Type B pancreatic cell (in vitro differentiated cells): ENCODE data around the gene LMAN2L. TPM values are rescaled to one million over a fixed set of nuclear protein-coding genes. Genes with fewer than 3 reads are reported as not detected.
A peak's percentile ranks its signal among the peaks of the same experiment; 100 is the strongest.

ENCODE experiments used
- DNase-seq: peaks from one replicate; pipeline ENCODE4 v3.0.0; 2021; ENCODE audit warnings: mixed read lengths; ENCODE audit not compliant: unreplicated experiment; ENCODE audit errors: extremely low spot score
- H3K27ac Mint-ChIP-seq: 2 replicates; pipeline ENCODE4 v1.8.0; 2021; ENCODE audit warnings: mild to moderate bottlenecking, mixed read lengths
- H3K27me3 Mint-ChIP-seq: 2 replicates; pipeline ENCODE4 v1.8.0; 2021; ENCODE audit warnings: mixed read lengths
- H3K36me3 Mint-ChIP-seq: 2 replicates; pipeline ENCODE4 v1.8.0; 2021; ENCODE audit warnings: mixed read lengths
- H3K4me1 Mint-ChIP-seq: one replicate; pipeline ENCODE4 v1.8.0; 2021; ENCODE audit warnings: mixed read lengths; ENCODE audit not compliant: unreplicated experiment
- H3K4me3 Mint-ChIP-seq: 2 replicates; pipeline ENCODE4 v1.8.0; 2021; ENCODE audit warnings: mild to moderate bottlenecking, mixed read lengths
- H3K9me3 Mint-ChIP-seq: 2 replicates; pipeline ENCODE4 v1.8.0; 2021; ENCODE audit warnings: mixed read lengths
- total RNA-seq: library from RNA; stranded (reverse); gene quantifications from 2 replicates; pipeline ENCODE4 v1.2.1, GENCODE V29; 2021; ENCODE audit warnings: low replicate concordance
- TF ChIP-seq, protein P1 (sequence below): fragments of 200-600 bp; sonication (generic); conservative IDR thresholded peaks from 2 replicates; pipeline ENCODE4 v1.5.0; 2021; ENCODE audit warnings: antibody characterized with exemption, mild to moderate bottlenecking

Gene LMAN2L
- total RNA-seq, 1 donor from 2014 or later = 31.9 TPM

DNA sequence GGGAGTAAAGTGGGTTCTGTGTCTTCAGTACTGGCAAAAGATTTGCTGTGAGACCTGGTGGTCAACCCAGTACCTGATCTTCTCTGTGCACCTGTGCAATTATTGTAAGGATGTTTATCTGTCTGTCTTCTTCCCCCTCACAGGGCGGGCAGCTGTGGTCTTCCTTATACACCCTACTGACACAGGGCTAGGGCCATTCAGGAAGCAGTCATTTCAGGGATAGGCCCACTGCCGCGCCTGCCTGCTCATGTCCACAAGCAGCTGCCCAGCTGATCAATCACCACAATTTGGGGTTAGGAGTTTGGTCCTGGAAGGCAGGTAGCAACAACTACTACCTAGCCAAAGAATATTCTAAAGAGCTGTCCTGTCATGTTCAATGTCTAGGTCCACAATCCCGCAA lies 19.7 kb upstream of the LMAN2L start:
- Mint-ChIP-seq H3K4me1 (peaks cover 43% of the 10 kb centered on the region), H3K27ac (peak overlapping the region; percentile 88), H3K27me3 (no peaks in the 10 kb centered on the region), H3K9me3 (no peaks in the 10 kb centered on the region), H3K36me3 (no peaks in the 10 kb centered on the region), H3K4me3 (peak overlapping the region; percentile 87)
- no peak for DNase-seq
- TF ChIP-seq, protein P1, sequence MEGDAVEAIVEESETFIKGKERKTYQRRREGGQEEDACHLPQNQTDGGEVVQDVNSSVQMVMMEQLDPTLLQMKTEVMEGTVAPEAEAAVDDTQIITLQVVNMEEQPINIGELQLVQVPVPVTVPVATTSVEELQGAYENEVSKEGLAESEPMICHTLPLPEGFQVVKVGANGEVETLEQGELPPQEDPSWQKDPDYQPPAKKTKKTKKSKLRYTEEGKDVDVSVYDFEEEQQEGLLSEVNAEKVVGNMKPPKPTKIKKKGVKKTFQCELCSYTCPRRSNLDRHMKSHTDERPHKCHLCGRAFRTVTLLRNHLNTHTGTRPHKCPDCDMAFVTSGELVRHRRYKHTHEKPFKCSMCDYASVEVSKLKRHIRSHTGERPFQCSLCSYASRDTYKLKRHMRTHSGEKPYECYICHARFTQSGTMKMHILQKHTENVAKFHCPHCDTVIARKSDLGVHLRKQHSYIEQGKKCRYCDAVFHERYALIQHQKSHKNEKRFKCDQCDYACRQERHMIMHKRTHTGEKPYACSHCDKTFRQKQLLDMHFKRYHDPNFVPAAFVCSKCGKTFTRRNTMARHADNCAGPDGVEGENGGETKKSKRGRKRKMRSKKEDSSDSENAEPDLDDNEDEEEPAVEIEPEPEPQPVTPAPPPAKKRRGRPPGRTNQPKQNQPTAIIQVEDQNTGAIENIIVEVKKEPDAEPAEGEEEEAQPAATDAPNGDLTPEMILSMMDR = no peak

GRCh38 chr2:96758987-96759386 lies 19.1 kb upstream of the LMAN2L start:
- H3K4me3 Mint-ChIP-seq = no peak overlapping the region
- H3K27ac Mint-ChIP-seq = no peak overlapping the region
- H3K36me3 Mint-ChIP-seq = no peaks in the 10 kb centered on the region
- no peaks in the 10 kb centered on the region for H3K27me3 Mint-ChIP-seq
- H3K9me3 Mint-ChIP-seq = no peaks in the 10 kb centered on the region
- peaks cover 37% of the 10 kb centered on the region for H3K4me1 Mint-ChIP-seq
- TF ChIP-seq, protein P1 = no peak
- DNase-seq = no peak

DNA sequence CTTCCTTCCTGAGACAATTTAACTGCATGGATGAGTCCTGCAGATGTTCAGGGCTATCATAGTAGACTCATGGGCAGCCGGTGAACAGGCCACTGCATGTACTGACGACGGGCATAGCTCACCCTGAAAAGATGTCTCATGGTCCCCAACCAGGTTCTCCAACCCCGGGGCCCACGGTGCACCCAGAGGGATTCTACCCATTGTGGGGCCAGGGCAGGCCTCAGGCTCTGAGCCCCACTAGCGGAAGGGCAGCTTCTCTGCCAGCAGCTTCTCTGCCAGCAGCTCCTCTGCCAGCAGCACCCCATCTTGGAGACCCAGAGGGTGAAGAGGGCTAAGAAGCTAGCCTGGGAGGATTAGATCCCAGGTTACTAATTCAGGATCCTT lies 17.6 kb upstream of the LMAN2L start:
- Mint-ChIP-seq H3K36me3 (no peaks in the 10 kb centered on the region), H3K4me3 (no peak overlapping the region), H3K4me1 (peaks cover 24% of the 10 kb centered on the region), H3K27ac (no peak overlapping the region), H3K9me3 (no peaks in the 10 kb centered on the region), H3K27me3 (no peaks in the 10 kb centered on the region)
- DNase-seq = no peak
- TF ChIP-seq, protein P1 = no peak

DNA sequence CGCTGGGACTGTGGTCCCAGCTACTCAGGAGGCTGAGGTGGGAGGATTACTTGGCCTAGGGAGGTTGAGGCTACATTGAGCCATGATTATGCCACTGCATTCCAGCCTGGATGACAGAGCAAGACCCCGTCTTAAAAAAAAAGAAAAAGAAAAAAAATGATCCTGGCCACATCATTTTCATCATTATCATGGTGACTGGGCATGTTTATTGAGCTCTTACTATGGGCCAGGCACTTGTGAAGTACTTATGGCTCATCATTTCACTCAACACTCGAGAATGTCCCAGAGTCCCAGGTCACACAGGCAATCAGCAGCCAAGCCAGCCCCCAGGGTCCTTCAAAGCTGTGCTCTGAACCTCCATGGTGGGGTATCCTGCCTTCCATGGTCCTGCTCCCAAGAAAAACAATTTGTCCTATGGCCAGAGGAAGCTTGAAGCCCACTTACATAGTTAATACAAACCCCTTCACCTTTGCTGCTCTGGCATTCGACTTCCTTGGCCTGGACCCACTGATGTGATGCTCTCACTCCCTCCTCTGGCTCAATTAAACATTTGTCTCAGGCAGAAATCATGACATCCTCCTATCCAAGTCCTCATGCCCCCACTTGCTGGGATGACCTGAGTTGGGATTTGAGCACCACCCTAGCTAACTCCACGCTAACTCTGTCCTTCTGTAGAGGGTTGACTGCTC lies 17.1 kb upstream of the LMAN2L start:
- Mint-ChIP-seq H3K9me3 (no peaks in the 10 kb centered on the region), H3K36me3 (no peaks in the 10 kb centered on the region), H3K27ac (no peak overlapping the region), H3K27me3 (no peaks in the 10 kb centered on the region), H3K4me1 (peaks cover 18% of the 10 kb centered on the region), H3K4me3 (no peak overlapping the region)
- TF ChIP-seq, protein P1 = no peak
- DNase-seq = no peak

GRCh38 chr2:96754317-96754716 lies 14.5 kb upstream of the LMAN2L start:
- Mint-ChIP-seq H3K4me3 (no peak overlapping the region), H3K4me1 (peaks cover 3% of the 10 kb centered on the region), H3K27ac (no peak overlapping the region), H3K27me3 (no peaks in the 10 kb centered on the region), H3K36me3 (no peaks in the 10 kb centered on the region), H3K9me3 (no peaks in the 10 kb centered on the region)
- DNase-seq = no peak
- TF ChIP-seq, protein P1 = no peak
